ENCODE data around the gene TUBB1. TPM values are rescaled to one million over a fixed set of nuclear protein-coding genes. Genes with fewer than 3 reads are reported as not detected.
A peak's percentile ranks its signal among the peaks of the same experiment; 100 is the strongest.

TUBB1 gene
- polyA plus RNA-seq, 1 donor (not counting 4 experiments of a cell fraction or from before 2014, with no cell fraction given), result 0.03 TPM

DNA sequence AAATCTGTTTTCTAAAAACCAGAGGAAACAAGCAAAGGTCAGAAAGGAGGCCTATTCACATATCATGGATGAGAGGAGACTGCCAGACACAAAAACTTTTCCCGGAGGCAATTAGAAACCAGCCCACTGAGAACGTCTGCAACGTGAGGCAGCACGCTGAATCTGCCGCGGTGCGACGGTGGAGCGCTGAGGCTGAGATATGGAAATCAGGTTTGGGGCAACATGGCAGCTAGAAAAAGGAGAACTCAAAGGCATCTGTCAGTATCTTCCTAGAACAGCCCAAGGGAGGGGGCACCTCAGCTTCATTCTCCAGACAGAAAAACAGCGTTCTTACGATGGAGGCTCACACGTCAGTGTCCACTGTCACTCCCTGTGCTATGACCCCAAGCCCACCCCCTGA, 18.2 kb downstream of the TUBB1 start:
- H3K27me3 ChIP-seq (ENCODE audit: control insufficient read depth, extremely low read depth, insufficient read depth, low read length), result no peaks in the 10 kb centered on the region
- H3K4me1 ChIP-seq (ENCODE audit: control insufficient read depth, extremely low read depth, insufficient read depth, low read length), result peaks cover 25% of the 10 kb centered on the region
- TF ChIP-seq, protein P1, sequence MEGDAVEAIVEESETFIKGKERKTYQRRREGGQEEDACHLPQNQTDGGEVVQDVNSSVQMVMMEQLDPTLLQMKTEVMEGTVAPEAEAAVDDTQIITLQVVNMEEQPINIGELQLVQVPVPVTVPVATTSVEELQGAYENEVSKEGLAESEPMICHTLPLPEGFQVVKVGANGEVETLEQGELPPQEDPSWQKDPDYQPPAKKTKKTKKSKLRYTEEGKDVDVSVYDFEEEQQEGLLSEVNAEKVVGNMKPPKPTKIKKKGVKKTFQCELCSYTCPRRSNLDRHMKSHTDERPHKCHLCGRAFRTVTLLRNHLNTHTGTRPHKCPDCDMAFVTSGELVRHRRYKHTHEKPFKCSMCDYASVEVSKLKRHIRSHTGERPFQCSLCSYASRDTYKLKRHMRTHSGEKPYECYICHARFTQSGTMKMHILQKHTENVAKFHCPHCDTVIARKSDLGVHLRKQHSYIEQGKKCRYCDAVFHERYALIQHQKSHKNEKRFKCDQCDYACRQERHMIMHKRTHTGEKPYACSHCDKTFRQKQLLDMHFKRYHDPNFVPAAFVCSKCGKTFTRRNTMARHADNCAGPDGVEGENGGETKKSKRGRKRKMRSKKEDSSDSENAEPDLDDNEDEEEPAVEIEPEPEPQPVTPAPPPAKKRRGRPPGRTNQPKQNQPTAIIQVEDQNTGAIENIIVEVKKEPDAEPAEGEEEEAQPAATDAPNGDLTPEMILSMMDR (optimal IDR thresholded peaks at IDR 0.05 in 1 of 3, IDR thresholded peaks at IDR 0.05 in 1 of 3, conservative IDR thresholded peaks at IDR 0.05 in 1 of 3; ENCODE audit: extremely low read depth in 1 of 3, insufficient read depth in 2 of 3, low read length in 3 of 3), result no peak
- no peak for TF ChIP-seq EZH2 (IDR thresholded peaks at IDR 0.05; ENCODE audit: low read length)
- no peak overlapping the region for H2AFZ ChIP-seq (ENCODE audit: control insufficient read depth, low read length)
- DNase-seq (ENCODE audit: low read depth, low spot score) (no peak), FAIRE-seq (no peak)
- H3K4me2 ChIP-seq (ENCODE audit: control insufficient read depth, extremely low read depth, insufficient read depth, low read depth, low read length), result no peak overlapping the region
- H3K4me3 ChIP-seq (ENCODE audit: control insufficient read depth in 2 of 3, extremely low read depth in 1 of 3, insufficient read depth in 2 of 3, low read depth in 1 of 3, low read length in 3 of 3), result no peak overlapping the region
- H3K9ac ChIP-seq (ENCODE audit: control insufficient read depth, extremely low read depth, insufficient read depth, low read length), result no peak overlapping the region
- dilution Hi-C loops (cut with MboI; ENCODE audit: extremely low pct_ligation_motif_present, low sequenced_read_pairs), result no loop called here
- H3K9me1 ChIP-seq (ENCODE audit: control insufficient read depth, extremely low read depth, insufficient read depth, low read length), result peaks cover 2% of the 10 kb centered on the region
- H3K27ac ChIP-seq (ENCODE audit: control insufficient read depth, insufficient read depth, low read length), result no peak overlapping the region
- H3K79me2 ChIP-seq (ENCODE audit: control insufficient read depth, insufficient read depth, low read length), result peaks cover 66% of the 10 kb centered on the region
- no peaks in the 10 kb centered on the region for H4K20me1 ChIP-seq (ENCODE audit: control insufficient read depth, extremely low read depth, insufficient read depth, low read length)
- peaks cover 29 to 40% of the 10 kb centered on the region in 2 experiments for H3K36me3 ChIP-seq (ENCODE audit: control insufficient read depth in 2 of 2, extremely low read depth in 1 of 2, insufficient read depth in 2 of 2, low read length in 2 of 2)
- no peaks in the 10 kb centered on the region for H3K9me3 ChIP-seq (ENCODE audit: control insufficient read depth, low read depth, low read length)

DNA sequence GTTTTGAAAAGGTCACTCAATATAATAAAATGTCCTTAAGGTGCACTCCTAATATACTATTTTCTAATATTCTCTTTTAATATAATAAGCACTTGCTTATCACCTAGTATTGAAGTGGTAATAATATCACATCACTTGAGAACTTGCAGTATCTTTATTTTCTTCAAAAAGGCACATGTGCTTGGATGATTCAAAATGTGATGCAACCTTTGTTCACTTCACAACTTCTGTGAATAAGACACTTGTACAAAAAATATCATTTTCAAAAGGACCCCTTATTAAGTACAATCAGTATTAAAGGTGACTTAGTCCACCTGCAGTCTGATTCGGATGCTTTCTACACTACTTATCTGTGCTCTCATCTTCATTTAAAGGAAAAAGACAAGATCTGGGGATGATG, 20.0 kb downstream of the TUBB1 start:
- DNase-seq (ENCODE audit: low read depth, low spot score) (no peak), FAIRE-seq (no peak)
- peaks cover 32% of the 10 kb centered on the region for H3K4me1 ChIP-seq (ENCODE audit: control insufficient read depth, extremely low read depth, insufficient read depth, low read length)
- peak overlapping the region in 1 of 3 experiments; percentile 3 for H3K4me3 ChIP-seq (ENCODE audit: control insufficient read depth in 2 of 3, extremely low read depth in 1 of 3, insufficient read depth in 2 of 3, low read depth in 1 of 3, low read length in 3 of 3)
- dilution Hi-C loops (cut with MboI; ENCODE audit: extremely low pct_ligation_motif_present, low sequenced_read_pairs), result no loop called here
- peaks cover 68% of the 10 kb centered on the region for H3K79me2 ChIP-seq (ENCODE audit: control insufficient read depth, insufficient read depth, low read length)
- H3K27me3 ChIP-seq (ENCODE audit: control insufficient read depth, extremely low read depth, insufficient read depth, low read length), result no peaks in the 10 kb centered on the region
- peaks cover 4% of the 10 kb centered on the region for H3K9me1 ChIP-seq (ENCODE audit: control insufficient read depth, extremely low read depth, insufficient read depth, low read length)
- H3K9me3 ChIP-seq (ENCODE audit: control insufficient read depth, low read depth, low read length), result no peaks in the 10 kb centered on the region
- no peaks in the 10 kb centered on the region for H4K20me1 ChIP-seq (ENCODE audit: control insufficient read depth, extremely low read depth, insufficient read depth, low read length)
- no peak overlapping the region for H2AFZ ChIP-seq (ENCODE audit: control insufficient read depth, low read length)
- no peak overlapping the region for H3K9ac ChIP-seq (ENCODE audit: control insufficient read depth, extremely low read depth, insufficient read depth, low read length)
- peaks cover 27 to 40% of the 10 kb centered on the region in 2 experiments for H3K36me3 ChIP-seq (ENCODE audit: control insufficient read depth in 2 of 2, extremely low read depth in 1 of 2, insufficient read depth in 2 of 2, low read length in 2 of 2)
- peak overlapping the region; percentile 44 for H3K27ac ChIP-seq (ENCODE audit: control insufficient read depth, insufficient read depth, low read length)
- TF ChIP-seq EZH2 (IDR thresholded peaks at IDR 0.05; ENCODE audit: low read length), result no peak
- TF ChIP-seq, protein P1 (optimal IDR thresholded peaks at IDR 0.05 in 1 of 3, IDR thresholded peaks at IDR 0.05 in 1 of 3, conservative IDR thresholded peaks at IDR 0.05 in 1 of 3; ENCODE audit: extremely low read depth in 1 of 3, insufficient read depth in 2 of 3, low read length in 3 of 3), result no peak
- H3K4me2 ChIP-seq (ENCODE audit: control insufficient read depth, extremely low read depth, insufficient read depth, low read depth, low read length), result peak overlapping the region; percentile 46

Data from keratinocyte (primary cell).